Activated T-cell treated with anti-CD3 and anti-CD28 coated beads for 24 hours (primary cell): ENCODE data around the gene MLPH.

ENCODE experiments used
- DNase-seq: peaks from one replicate; pipeline ENCODE4 v3.0.0-alpha.2; 2020; ENCODE audit warnings: low read depth

Gene MLPH

DNA sequence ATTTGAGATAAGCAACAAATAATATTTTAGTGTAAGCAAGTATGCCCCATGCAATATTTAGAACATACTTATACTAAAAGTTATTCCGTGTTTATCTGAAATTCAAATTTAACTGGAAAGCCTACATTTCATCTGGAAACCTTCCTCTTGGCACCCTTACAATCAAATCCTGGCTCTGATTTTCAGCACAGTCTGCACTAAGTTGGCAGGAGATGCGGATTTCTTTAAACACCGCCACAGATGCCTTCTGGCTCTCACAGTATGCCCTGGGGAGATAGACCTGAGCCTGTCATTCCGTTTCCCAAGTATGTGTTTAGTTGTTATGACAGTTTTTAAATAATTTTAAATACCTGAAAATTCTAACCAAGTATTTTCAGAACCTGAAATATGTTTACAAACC, 7.3 kb upstream of the MLPH start:
- DNase-seq = no peak

- DNase-seq = no peak
Measured at GRCh38 chr2:237480556-237480955, 6.5 kb upstream of the MLPH start.

DNA sequence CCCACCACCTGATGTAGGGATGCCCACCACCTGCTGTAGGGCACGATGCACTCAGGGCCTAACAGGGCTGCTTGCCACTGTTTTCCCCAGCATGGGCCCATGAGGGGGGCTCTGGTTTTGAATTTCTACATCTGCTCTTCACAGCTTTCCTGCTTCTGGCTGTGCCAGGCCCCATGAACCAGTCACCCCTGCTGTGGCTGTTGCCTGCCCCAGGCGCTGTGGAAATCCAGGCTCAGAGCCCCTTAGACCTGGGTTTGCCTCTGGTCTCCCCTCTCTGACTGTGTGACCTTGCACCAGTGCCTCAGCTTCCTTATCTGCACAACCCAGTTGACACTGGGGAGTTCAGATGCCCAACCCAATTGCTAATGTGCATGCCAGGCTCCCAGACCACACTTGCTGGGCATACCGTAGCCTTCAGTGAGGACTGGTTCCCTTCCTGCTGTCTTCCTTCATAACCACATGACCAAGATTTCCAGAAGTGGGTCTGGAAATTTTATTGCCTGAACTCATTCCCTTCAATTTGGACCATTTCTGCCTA, 6.0 kb upstream of the MLPH start:
- DNase-seq = no peak

GRCh38 chr2:237482485-237482884, 4.6 kb upstream of the MLPH start:
- DNase-seq = no peak

- no peak for DNase-seq
Measured at GRCh38 chr2:237483018-237483731, 3.9 kb upstream of the MLPH start.

DNA sequence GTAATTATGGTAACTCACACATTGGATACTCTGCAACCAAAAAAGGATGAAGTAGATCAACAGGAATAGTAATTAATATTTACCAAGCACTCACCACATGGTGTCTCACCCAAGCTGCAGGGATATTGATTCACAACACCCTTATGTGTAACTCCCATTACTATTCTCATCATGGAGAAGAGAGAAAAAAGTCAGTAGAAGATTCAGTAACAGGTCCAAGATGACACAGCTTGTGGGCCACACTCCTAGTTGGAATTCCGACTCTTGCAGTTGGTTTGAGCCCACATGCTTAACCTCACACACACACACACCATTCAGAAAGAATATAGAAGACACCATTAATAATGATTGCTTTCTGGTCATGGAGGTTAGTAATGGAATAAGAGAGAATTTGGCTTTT, 1.7 kb upstream of the MLPH start:
- DNase-seq = no peak

DNA sequence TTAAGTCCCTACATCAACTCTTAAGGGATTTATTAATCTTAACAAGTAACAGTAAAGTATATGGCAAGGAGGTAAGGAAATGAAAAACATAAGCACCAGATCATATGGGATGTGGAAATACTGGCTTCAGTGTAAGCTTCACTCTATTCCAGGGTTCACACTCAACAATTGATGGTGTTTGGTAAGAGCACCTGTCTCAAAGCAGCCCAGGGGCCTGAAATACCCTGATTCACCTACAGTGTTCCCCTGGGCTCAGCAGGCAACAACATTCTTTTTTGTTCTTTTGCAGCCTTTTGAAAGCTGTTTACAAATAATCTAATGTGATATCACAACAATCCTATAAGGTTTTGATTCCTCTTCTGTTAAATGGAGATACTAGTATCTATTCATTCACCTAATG, 1.2 kb upstream of the MLPH start:
- DNase-seq = no peak

DNA sequence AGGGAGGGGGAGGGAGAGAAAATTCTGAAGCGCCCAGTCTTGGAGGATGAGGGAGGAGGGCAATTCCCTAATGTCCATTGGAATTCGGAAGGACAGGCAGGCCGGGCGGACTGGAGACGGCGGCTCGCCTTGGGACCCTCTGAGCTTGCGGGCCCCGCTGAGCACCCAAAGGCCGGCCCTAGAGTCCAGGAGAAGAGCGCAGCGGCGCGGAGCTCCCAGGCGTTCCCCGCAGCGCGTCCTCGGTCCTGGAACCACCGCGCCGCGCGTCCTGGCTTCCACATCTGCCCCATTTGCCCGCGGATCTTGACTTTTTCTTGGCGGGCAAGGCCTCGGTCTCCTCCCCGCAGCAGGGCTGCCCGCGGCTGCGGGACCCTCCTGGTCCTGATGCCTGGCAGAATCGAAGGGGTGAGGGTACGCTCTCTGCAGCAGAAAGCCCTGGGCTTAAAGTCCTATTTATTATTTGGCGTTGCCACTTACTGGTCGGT, 675 bp upstream of the MLPH start:
- no peak for DNase-seq

DNA sequence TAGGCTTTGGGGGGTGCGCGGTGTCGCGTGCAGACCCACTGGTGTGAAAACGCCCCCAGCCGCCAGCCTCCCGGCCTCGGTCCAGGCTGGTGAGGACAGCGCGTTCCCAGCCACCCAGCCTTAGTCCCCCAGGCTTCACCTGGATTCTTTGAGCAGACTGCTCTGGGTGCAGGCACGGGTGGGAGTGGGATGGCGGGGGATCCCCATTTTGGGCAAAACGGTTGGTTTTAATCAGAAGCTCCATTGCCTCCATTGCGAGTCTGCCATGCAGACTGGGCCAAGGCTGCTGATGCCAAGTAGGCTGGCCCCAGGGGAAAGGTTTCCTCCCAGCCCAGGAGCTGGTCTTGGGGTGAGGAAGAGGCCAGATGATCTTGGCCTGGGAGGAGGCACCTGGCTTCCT, 445 bp downstream of the MLPH start:
- DNase-seq = no peak

- DNase-seq = no peak
Measured at GRCh38 chr2:237488295-237488694, 1.2 kb downstream of the MLPH start.

DNA sequence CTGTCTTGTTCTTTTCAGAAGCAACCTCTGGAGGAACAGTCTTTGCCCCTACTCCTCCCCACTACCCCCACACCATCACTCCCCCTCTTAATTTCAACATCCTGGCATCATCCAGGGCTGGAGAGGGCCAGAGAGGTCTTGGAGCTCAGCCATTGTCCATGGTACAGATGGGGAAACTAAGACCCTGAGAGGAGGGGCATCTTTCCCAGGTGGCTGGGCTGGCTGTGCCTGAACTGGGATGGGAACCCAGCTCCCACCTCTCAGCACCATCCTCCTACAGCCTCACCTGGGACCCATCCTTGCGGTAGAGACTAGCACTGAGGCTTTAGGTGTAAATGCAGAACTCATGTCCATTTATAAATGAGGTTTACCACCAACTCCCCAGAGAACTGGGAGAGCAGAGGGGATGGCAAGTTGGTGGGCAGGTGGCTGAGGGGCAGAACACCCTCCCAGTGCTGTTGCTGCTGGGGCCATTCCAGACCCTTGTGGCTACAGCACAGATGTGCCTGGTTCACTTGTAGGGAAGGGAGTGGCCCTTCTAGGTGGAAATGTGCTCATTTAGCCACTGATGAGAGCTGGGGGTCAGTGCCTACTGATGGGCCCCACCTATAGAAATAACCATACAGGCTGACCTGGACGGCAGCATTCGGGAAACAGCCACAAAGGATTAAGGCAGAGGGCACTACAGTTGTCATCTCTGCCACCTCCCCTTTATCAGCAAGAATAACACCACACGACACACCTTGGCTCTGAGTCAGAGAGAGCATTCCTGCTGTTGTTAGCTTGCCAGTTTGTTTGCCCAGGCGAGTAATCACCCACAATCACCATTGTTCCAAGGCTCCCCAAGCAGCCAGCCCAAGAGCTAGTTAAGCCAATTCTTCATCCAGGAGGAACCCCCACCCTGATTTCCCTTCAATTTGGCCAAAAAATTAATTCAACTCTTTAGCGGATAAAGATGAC, 2.1 kb downstream of the MLPH start:
- DNase-seq = no peak

GRCh38 chr2:237490009-237490711, 3.1 kb downstream of the MLPH start:
- no peak for DNase-seq

DNA sequence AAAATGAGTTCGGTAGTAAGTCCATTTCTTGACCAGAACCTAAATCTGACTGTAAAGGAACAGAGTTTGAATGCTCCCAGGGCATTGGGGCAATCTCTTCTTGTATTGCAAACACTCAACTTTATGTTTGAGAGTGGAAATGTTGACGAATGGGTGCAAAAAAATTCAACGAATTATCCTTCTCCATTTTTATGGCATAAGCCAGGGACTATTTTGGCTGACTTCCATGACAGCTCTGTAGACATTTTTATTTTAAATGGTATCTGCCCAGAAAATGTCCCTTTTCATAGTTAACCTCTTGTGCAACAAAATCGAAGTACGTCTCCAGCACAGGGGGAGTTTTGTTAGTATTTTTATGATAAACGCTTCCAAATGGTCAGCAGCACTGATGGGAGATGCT, 3.7 kb downstream of the MLPH start:
- DNase-seq = no peak

- no peak for DNase-seq
Measured at GRCh38 chr2:237491515-237492118, 4.6 kb downstream of the MLPH start.

DNA sequence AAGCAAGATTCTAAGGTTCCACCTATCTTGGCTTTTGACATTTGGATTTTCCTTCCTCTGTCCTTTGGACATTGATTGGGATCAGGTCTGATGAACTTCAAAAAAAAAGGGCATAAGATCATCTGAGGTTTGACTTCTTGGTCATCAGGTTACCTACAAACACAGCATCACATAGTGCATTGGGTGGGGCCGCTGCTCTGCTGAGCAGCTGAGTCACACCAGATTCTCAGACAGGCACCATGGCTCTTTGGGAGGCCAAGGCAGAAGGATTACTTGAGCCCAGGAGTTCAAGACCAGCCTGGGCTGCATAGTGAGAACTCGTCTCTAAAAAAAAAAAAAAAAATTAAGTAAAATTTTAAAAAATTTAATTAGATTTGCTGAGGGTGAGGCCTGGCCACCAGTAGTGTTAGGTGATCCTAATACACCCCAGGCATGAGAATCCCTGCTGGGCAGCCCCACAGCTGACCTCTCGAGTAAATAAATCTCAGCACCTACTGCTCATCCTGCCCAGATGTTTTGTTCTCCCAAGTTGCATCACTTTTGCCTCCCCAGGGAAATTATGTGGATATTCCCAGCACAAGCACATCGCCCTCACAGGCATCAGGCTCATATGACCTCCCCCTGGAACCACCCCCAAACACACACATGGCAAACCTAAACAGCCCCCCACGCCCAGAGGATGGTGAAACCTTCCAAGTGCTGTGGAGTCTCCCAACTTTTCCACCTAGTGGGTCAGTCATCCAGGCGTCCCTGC, 5.3 kb downstream of the MLPH start:
- DNase-seq = no peak

- DNase-seq = no peak
Measured at GRCh38 chr2:237494066-237494465, 7.0 kb downstream of the MLPH start.

GRCh38 chr2:237495521-237496117, 8.6 kb downstream of the MLPH start:
- DNase-seq = no peak

DNA sequence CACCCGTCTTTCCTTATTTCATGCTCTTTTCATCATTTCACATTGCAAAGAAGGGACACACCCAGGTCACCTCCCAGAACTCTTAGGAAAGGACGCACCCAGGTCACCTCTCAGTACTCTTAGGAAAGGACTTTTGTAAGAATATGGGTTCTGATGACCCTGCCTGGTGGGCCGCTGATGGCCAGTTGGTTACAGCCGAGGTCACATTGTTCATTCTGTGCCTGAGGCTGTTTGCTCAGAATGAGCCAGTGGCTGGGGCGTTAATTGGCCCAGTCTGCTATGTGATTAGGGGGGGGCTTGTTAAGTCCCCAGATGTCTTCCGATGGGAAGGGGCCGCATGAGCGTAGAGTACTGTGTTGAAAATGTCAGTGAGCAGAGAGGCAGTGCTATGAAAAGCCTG, 9.4 kb downstream of the MLPH start:
- no peak for DNase-seq

DNA sequence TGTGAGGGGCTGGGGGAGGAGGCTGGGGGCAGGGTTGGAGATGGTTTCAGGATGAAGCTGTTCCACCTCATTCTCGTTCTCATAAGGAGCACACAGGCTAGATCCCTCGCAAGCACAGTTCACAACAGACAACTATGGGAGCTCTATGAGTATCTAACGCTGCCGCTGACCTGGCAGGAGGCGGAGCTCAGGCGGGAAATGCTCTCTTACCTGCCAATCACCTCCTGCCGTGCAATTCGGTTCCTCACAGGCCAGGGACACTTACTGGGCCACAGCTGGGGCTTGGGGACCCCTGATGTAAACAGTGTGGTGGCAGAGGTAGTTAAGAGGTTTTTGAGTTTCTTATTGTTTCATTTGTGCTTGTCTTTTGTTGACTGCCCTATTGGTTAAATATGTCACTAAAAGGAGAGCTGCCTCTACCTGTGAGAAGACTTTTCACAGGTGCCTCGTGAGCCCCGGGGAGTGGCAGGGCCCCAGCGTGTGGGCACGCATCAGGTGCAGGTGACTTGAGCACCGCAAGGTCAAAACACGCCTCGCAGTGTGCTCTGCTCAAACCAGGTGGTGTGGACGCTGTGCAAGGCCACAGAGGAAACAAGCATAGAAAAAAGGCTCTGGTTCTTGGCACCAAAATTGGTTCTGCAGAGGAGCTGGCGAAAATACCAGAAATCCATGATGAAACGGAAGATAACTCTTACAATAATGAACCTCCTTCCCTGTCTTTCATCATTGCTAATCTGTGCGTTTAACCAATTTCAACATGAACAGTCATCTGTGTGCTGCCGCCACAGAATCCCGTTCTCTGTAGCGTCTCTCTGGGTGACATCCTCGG, 10.2 kb downstream of the MLPH start:
- no peak for DNase-seq

DNA sequence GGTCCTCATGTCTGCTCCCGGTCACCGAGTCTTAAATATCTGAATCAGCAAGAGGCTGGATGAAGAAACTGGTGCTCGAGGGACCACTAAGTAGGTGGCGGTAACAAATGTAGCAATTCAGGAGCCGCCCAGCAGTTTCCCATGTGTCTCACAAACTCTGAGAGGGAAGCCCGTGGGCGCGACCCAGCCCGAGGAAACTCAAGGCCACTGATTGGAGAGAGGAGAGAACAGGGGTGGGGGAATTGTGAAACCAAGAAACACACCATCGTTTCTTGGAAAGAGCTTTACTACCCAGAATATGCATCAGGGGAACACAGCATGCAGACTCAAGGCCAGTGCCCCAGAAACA, 10.8 kb downstream of the MLPH start:
- DNase-seq = no peak
